Skeletal muscle tissue (tissue), 4 donors: ENCODE data around the gene SKI. TPM values are rescaled to one million over a fixed set of nuclear protein-coding genes. Genes with fewer than 3 reads are reported as not detected.

Experiments
- H3K27ac ChIP-seq: one replicate; pipeline ENCODE4 v1.7.0; 2013; ENCODE audit warnings: mild to moderate bottlenecking, low read depth, low read length, inconsistent platforms
- H3K27me3 ChIP-seq, 3 donors: one replicate each; pipeline ENCODE4 v1.7.0; 2013; ENCODE audit warnings: low read length in 3 of 3; ENCODE audit not compliant: control insufficient read depth in 3 of 3, insufficient read depth in 3 of 3
- H3K36me3 ChIP-seq, 3 donors: one replicate each; pipeline ENCODE4 v1.7.0; 2013; ENCODE audit warnings: low read length in 3 of 3; ENCODE audit not compliant: control insufficient read depth in 3 of 3, insufficient read depth in 3 of 3
- H3K4me1 ChIP-seq, 3 donors: one replicate each; pipeline ENCODE4 v1.7.0; 2013; ENCODE audit warnings: low read length in 3 of 3, mild to moderate bottlenecking in 3 of 3; ENCODE audit not compliant: control insufficient read depth in 3 of 3, insufficient read depth in 3 of 3
- H3K4me3 ChIP-seq, 3 donors: one replicate each; pipeline ENCODE4 v1.7.0; 2013; ENCODE audit warnings: low read length in 3 of 3
- H3K9ac ChIP-seq, 3 donors: one replicate each; pipeline ENCODE4 v1.7.0; 2013; ENCODE audit warnings: low read length in 3 of 3, mild to moderate bottlenecking in 3 of 3, moderate library complexity in 2 of 3, low read depth in 1 of 3
- H3K9me3 ChIP-seq, 3 donors: one replicate each; pipeline ENCODE4 v1.7.0; 2013; ENCODE audit warnings: low read length in 3 of 3; ENCODE audit not compliant: control insufficient read depth in 3 of 3
- total RNA-seq: library from RNA; depleted of rRNA; stranded (reverse); fragments of >200 nt; gene quantifications from one replicate; pipeline ENCODE4 v1.2.3, GENCODE V29; 2014
- donor health status: Osteomylitis.

The SKI gene
- total RNA-seq, 1 donor from 2014 or later, result 19.3 TPM

- Histone ChIP-seq H3K4me3 (no peak overlapping the region), H3K27ac (no peak overlapping the region), H3K36me3 (peaks cover 0 to 8% (median 0%) of the 10 kb centered on the region in 3 donors), H3K4me1 (peaks cover 60 to 81% (median 63%) of the 10 kb centered on the region in 3 donors), H3K27me3 (no peaks in the 10 kb centered on the region), H3K9me3 (peaks cover 0 to 3% (median 0%) of the 10 kb centered on the region in 3 donors), H3K9ac (no peak overlapping the region)
These were observed 25.1 kb downstream of the SKI start for GRCh38 chr1:2253036-2253796.

- H3K4me3 ChIP-seq, result no peak overlapping the region
- no peaks in the 10 kb centered on the region for H3K27me3 ChIP-seq
- peaks cover 0 to 3% (median 0%) of the 10 kb centered on the region in 3 donors for H3K9me3 ChIP-seq
- peaks cover 0 to 8% (median 0%) of the 10 kb centered on the region in 3 donors for H3K36me3 ChIP-seq
- H3K4me1 ChIP-seq, result peaks cover 55 to 73% (median 58%) of the 10 kb centered on the region in 3 donors
- no peak overlapping the region for H3K9ac ChIP-seq
- no peak overlapping the region for H3K27ac ChIP-seq
These were observed 25.8 kb downstream of the SKI start for GRCh38 chr1:2253797-2254480.

GRCh38 chr1:2255047-2255419, 26.9 kb downstream of the SKI start:
- H3K4me1 ChIP-seq, result peaks cover 54 to 67% (median 55%) of the 10 kb centered on the region in 3 donors
- H3K4me3 ChIP-seq, result no peak overlapping the region
- H3K36me3 ChIP-seq, result peaks cover 0 to 8% (median 0%) of the 10 kb centered on the region in 3 donors
- H3K27ac ChIP-seq, result peak overlapping the region; percentile 71
- peaks cover 0 to 3% (median 0%) of the 10 kb centered on the region in 3 donors for H3K9me3 ChIP-seq
- no peaks in the 10 kb centered on the region for H3K27me3 ChIP-seq
- no peak overlapping the region for H3K9ac ChIP-seq

GRCh38 chr1:2255420-2256369, 27.6 kb downstream of the SKI start:
- no peak overlapping the region for H3K4me3 ChIP-seq
- no peaks in the 10 kb centered on the region for H3K27me3 ChIP-seq
- peak overlapping the region; percentile 71 for H3K27ac ChIP-seq
- H3K4me1 ChIP-seq, result peaks cover 47 to 61% (median 48%) of the 10 kb centered on the region in 3 donors
- H3K9me3 ChIP-seq, result peaks cover 0 to 3% (median 0%) of the 10 kb centered on the region in 3 donors
- H3K9ac ChIP-seq, result no peak overlapping the region
- H3K36me3 ChIP-seq, result peaks cover 0 to 8% (median 0%) of the 10 kb centered on the region in 3 donors

GRCh38 chr1:2256435-2257244, 28.5 kb downstream of the SKI start:
- H3K9ac ChIP-seq, result no peak overlapping the region
- peaks cover 0 to 8% (median 0%) of the 10 kb centered on the region in 3 donors for H3K36me3 ChIP-seq
- no peaks in the 10 kb centered on the region for H3K27me3 ChIP-seq
- H3K4me1 ChIP-seq, result peaks cover 38 to 51% (median 40%) of the 10 kb centered on the region in 3 donors
- H3K4me3 ChIP-seq, result peak overlapping the region in 2 of 3 donors; percentile 15 to 43
- peaks cover 0 to 3% (median 0%) of the 10 kb centered on the region in 3 donors for H3K9me3 ChIP-seq
- peak overlapping the region; percentile 71 for H3K27ac ChIP-seq

- Histone ChIP-seq H3K9ac (no peak overlapping the region), H3K36me3 (peaks cover 0 to 8% (median 0%) of the 10 kb centered on the region in 3 donors), H3K9me3 (peaks cover 0 to 3% (median 0%) of the 10 kb centered on the region in 3 donors), H3K4me3 (peak overlapping the region in 2 of 3 donors; percentile 41 to 43), H3K27ac (no peak overlapping the region), H3K4me1 (peaks cover 32 to 45% (median 34%) of the 10 kb centered on the region in 3 donors), H3K27me3 (no peaks in the 10 kb centered on the region)
These were observed 29.1 kb downstream of the SKI start for GRCh38 chr1:2257245-2257627.

- no peak overlapping the region for H3K27ac ChIP-seq
- H3K4me1 ChIP-seq, result peaks cover 27 to 38% (median 32%) of the 10 kb centered on the region in 3 donors
- H3K9ac ChIP-seq, result no peak overlapping the region
These were observed 30.1 kb downstream of the SKI start for GRCh38 chr1:2258122-2258681.

GRCh38 chr1:2258996-2259395, 30.9 kb downstream of the SKI start:
- Histone ChIP-seq H3K9me3 (peaks cover 0 to 3% (median 0%) of the 10 kb centered on the region in 3 donors), H3K4me3 (no peak overlapping the region), H3K36me3 (peaks cover 0 to 5% (median 0%) of the 10 kb centered on the region in 3 donors), H3K4me1 (peaks cover 27 to 32% (median 31%) of the 10 kb centered on the region in 3 donors), H3K27ac (no peak overlapping the region), H3K27me3 (no peaks in the 10 kb centered on the region), H3K9ac (no peak overlapping the region)

More at GRCh38 chr1:2258122-2258681, 30.1 kb downstream of the SKI start:
- no peak overlapping the region for H3K4me3 ChIP-seq
- peaks cover 0 to 3% (median 0%) of the 10 kb centered on the region in 3 donors for H3K9me3 ChIP-seq
- no peaks in the 10 kb centered on the region for H3K27me3 ChIP-seq
- peaks cover 0 to 8% (median 0%) of the 10 kb centered on the region in 3 donors for H3K36me3 ChIP-seq
